22Rv1 (cell line): ENCODE measurements around the gene CCR5.
"Not testable (repeated sequence)": the region's sequence is repeated elsewhere in the genome, so short reads cannot be mapped to it uniquely, and the experiment has no call there.

ENCODE experiments used
- H3K27ac ChIP-seq: fragments of 450-650 bp; 2 replicates; pipeline ENCODE4 v1.5.1; 2017
- CTCF ChIP-seq: fragments of 450-650 bp; IDR thresholded peaks from 2 replicates; pipeline ENCODE4 v1.5.1; 2017; ENCODE audit warnings: mild to moderate bottlenecking
- ZFX ChIP-seq: fragments of 450-650 bp; IDR thresholded peaks from 2 replicates; pipeline ENCODE4 v1.6.1; 2017; ENCODE audit warnings: antibody characterized with exemption, borderline replicate concordance

CCR5 gene

DNA sequence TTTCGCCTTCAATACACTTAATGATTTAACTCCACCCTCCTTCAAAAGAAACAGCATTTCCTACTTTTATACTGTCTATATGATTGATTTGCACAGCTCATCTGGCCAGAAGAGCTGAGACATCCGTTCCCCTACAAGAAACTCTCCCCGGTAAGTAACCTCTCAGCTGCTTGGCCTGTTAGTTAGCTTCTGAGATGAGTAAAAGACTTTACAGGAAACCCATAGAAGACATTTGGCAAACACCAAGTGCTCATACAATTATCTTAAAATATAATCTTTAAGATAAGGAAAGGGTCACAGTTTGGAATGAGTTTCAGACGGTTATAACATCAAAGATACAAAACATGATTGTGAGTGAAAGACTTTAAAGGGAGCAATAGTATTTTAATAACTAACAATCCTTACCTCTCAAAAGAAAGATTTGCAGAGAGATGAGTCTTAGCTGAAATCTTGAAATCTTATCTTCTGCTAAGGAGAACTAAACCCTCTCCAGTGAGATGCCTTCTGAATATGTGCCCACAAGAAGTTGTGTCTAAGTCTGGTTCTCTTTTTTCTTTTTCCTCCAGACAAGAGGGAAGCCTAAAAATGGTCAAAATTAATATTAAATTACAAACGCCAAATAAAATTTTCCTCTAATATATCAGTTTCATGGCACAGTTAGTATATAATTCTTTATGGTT lies at the start of gene CCR5:
Gene CCR5, plus strand, starts transcription at position 108 of the 680 bp plus-strand sequence. CDS start 1,957 bp downstream, outside the sequence.
- no peak within 1 kb of the TSS for H3K27ac ChIP-seq
- no peak for TF ChIP-seq CTCF
- TF ChIP-seq ZFX, result no peak

DNA sequence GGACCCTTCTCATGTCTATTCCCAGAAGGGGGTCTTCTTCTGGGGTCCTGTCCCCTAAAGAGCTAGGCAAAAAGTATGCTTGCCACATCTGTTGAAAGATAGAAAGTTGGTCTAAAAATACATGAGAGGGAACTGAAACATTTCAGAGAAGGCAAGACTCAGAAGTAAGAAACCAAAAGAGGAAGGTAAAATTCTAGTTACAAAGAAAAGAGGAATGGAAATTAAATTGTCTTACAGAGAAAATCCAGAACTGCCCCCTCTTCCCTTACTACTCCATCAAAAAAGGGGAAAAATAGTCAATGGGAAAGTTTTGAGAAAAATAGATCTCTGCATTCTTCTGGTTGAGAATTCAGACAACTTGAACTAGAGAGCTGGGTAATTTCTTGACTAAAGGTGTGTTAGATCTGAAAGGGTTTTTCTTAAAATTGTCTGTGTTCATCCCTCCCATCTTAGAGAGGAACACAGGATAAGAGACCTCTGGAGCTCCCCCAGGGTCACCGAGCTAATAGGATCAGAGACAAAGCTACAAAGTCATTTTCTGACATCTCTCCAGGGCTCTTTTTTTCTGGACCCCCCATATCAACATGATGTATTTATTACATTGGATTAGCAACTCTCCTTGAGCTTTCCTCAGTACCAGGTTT lies 49.2 kb upstream of the CCR5 start:
- TF ChIP-seq ZFX (no peak), CTCF (no peak)
- H3K27ac ChIP-seq, result no peak overlapping the region

- H3K27ac ChIP-seq, result no peak overlapping the region
- TF ChIP-seq ZFX, result no peak
- no peak for TF ChIP-seq CTCF
These were observed 46.7 kb upstream of the CCR5 start for GRCh38 chr3:46324036-46324435.

- no peak overlapping the region for H3K27ac ChIP-seq
- TF ChIP-seq CTCF, result no peak
- TF ChIP-seq ZFX, result no peak
These were observed 45.0 kb upstream of the CCR5 start for GRCh38 chr3:46325645-46326300.

DNA sequence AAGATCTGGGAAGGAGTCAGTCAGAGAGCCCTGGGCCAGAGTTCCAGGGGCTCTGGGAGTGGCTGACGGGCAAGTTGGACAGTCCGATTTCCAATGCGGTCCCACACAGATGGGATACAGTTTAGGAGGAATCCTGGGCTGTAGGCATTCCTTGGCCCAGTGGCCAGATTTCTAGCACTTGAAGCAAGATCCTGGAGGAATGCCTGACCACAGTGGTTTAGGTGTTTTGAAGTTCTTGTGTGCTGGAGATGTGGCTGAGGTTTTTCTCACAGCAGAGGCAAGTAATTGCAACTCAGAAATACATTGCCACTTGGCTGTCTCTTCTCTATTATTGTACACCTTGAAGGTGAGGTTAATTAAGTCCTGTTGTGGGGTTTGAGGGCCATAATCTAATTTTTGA lies 40.1 kb upstream of the CCR5 start:
- not testable (repeated sequence) for H3K27ac ChIP-seq

GRCh38 chr3:46334741-46335478 lies 35.8 kb upstream of the CCR5 start:
- TF ChIP-seq CTCF (no peak), ZFX (no peak)
- H3K27ac ChIP-seq, result no peak overlapping the region

GRCh38 chr3:46335541-46335940 lies 35.2 kb upstream of the CCR5 start:
- TF ChIP-seq ZFX (no peak), CTCF (no peak)
- H3K27ac ChIP-seq, result no peak overlapping the region
